Mesendoderm (in vitro differentiated cells): Measurements from ENCODE around the gene CASQ2.

ENCODE experiments used
- DNase-seq: peaks from one replicate; pipeline ENCODE4 v3.0.0; 2013
- H2AK5ac ChIP-seq: 2 replicates; pipeline ENCODE4 v1.6.1; 2013; ENCODE audit warnings: low read length, inconsistent platforms
- H2BK120ac ChIP-seq: 2 replicates; pipeline ENCODE4 v1.6.1; 2013; ENCODE audit warnings: low read depth, mild to moderate bottlenecking, low read length, moderate library complexity, mixed read lengths
- H2BK15ac ChIP-seq: replicated peaks from 2 replicates; pipeline ENCODE4 v1.6.1; 2013; ENCODE audit warnings: low read depth, mild to moderate bottlenecking, moderate library complexity
- H2BK5ac ChIP-seq: 2 replicates; pipeline ENCODE4 v1.6.1; 2013; ENCODE audit warnings: low read length, inconsistent platforms
- H3K18ac ChIP-seq: 2 replicates; pipeline ENCODE4 v1.6.1; 2013; ENCODE audit warnings: mild to moderate bottlenecking, low read length, mixed read lengths
- H3K23ac ChIP-seq: one replicate; pipeline ENCODE4 v1.6.1; 2013; ENCODE audit warnings: low read length
- H3K27ac ChIP-seq: 2 replicates; pipeline ENCODE4 v1.5.1; 2013; ENCODE audit warnings: low read depth, mild to moderate bottlenecking, inconsistent platforms, low read length, moderate library complexity
- H3K27me3 ChIP-seq: 2 replicates; pipeline ENCODE4 v1.6.1; 2013; ENCODE audit warnings: low read length, control low read depth, mild to moderate bottlenecking, inconsistent platforms; ENCODE audit not compliant: insufficient read depth, poor library complexity
- H3K36me3 ChIP-seq: 2 replicates; pipeline ENCODE4 v1.6.1; 2013; ENCODE audit warnings: low read length, inconsistent platforms; ENCODE audit not compliant: control insufficient read depth, insufficient read depth
- H3K4ac ChIP-seq: one replicate; pipeline ENCODE4 v1.6.1; 2013; ENCODE audit warnings: low read depth, mild to moderate bottlenecking, low read length, moderate library complexity
- H3K4me1 ChIP-seq: 2 replicates; pipeline ENCODE4 v1.6.1; 2013; ENCODE audit warnings: low read depth, low read length, inconsistent platforms; ENCODE audit not compliant: control insufficient read depth
- H3K4me2 ChIP-seq: 2 replicates; pipeline ENCODE4 v1.6.1; 2013; ENCODE audit warnings: low read length
- H3K4me3 ChIP-seq: 2 replicates; pipeline ENCODE4 v1.5.1; 2013; ENCODE audit warnings: mild to moderate bottlenecking, low read length
- H3K56ac ChIP-seq: one replicate; pipeline ENCODE4 v1.6.1; 2013; ENCODE audit warnings: low read length
- H3K79me1 ChIP-seq: 2 replicates; pipeline ENCODE4 v1.6.1; 2013; ENCODE audit warnings: low read length, inconsistent platforms
- H3K79me2 ChIP-seq: 2 replicates; pipeline ENCODE4 v1.6.1; 2013; ENCODE audit warnings: mild to moderate bottlenecking, low read length; ENCODE audit not compliant: control insufficient read depth, insufficient read depth
- H3K9ac ChIP-seq: 2 replicates; pipeline ENCODE4 v1.6.1; 2013; ENCODE audit warnings: low read length, inconsistent platforms
- H4K5ac ChIP-seq: one replicate; pipeline ENCODE4 v1.6.1; 2013; ENCODE audit warnings: low read length
- H4K8ac ChIP-seq: one replicate; pipeline ENCODE4 v1.6.1; 2013; ENCODE audit warnings: low read depth, mild to moderate bottlenecking, control low read depth, low read length, moderate library complexity
- WGBS: extraction: QIAGEN DNeasy Blood & Tissue Kit; methylation state at CpG from one replicate; pipeline ENCODE4 v1.1.7; 2013; ENCODE audit warnings: low lambda C conversion rate, missing lambda C conversion rate; ENCODE audit not compliant: insufficient coverage; ENCODE audit errors: extremely low coverage; 5-methylcytosine and 5-hydroxymethylcytosine counted together

Gene CASQ2

GRCh38 chr1:115669886-115670285, 98.6 kb downstream of the CASQ2 start:
- Histone ChIP-seq H3K79me2 (peaks cover 42% of the 10 kb centered on the region), H3K18ac (no peak overlapping the region), H3K56ac (no peak overlapping the region), H3K27ac (no peak overlapping the region), H3K4me2 (no peak overlapping the region), H2BK15ac (no peak overlapping the region), H3K36me3 (peaks cover 14% of the 10 kb centered on the region), H3K9ac (no peak overlapping the region), H4K8ac (no peak overlapping the region), H4K5ac (no peak overlapping the region), H2BK120ac (no peak overlapping the region), H3K27me3 (no peaks in the 10 kb centered on the region), H3K4me1 (no peaks in the 10 kb centered on the region), H3K79me1 (peaks cover 45% of the 10 kb centered on the region), H2AK5ac (no peak overlapping the region), H2BK5ac (no peak overlapping the region), H3K4me3 (no peak overlapping the region), H3K23ac (no peak overlapping the region), H3K4ac (no peak overlapping the region)
- WGBS = no CpG with 5 or more reads among the region's 1 CpG
- DNase-seq = no peak

GRCh38 chr1:115669002-115669673, 99.4 kb downstream of the CASQ2 start:
- no peak overlapping the region for H3K9ac ChIP-seq
- H3K4me2 ChIP-seq = no peak overlapping the region
- no peak overlapping the region for H2BK5ac ChIP-seq
- peak; percentile 59 for DNase-seq
- H3K36me3 ChIP-seq = peaks cover 15% of the 10 kb centered on the region
- no peak overlapping the region for H4K5ac ChIP-seq
- no peak overlapping the region for H3K56ac ChIP-seq
- peak overlapping the region; percentile 52 for H3K18ac ChIP-seq
- no peak overlapping the region for H3K27ac ChIP-seq
- no peaks in the 10 kb centered on the region for H3K27me3 ChIP-seq
- H3K4me3 ChIP-seq = no peak overlapping the region
- H3K23ac ChIP-seq = no peak overlapping the region
- H3K4ac ChIP-seq = no peak overlapping the region
- peaks cover 44% of the 10 kb centered on the region for H3K79me2 ChIP-seq
- H2BK120ac ChIP-seq = no peak overlapping the region
- H2AK5ac ChIP-seq = no peak overlapping the region
- no peak overlapping the region for H4K8ac ChIP-seq
- no peak overlapping the region for H2BK15ac ChIP-seq
- no CpG with 5 or more reads among the region's 5 CpGs for WGBS
- no peaks in the 10 kb centered on the region for H3K4me1 ChIP-seq
- H3K79me1 ChIP-seq = peaks cover 45% of the 10 kb centered on the region

GRCh38 chr1:115668579-115668978, 99.9 kb downstream of the CASQ2 start:
- no peak overlapping the region for H4K8ac ChIP-seq
- H2AK5ac ChIP-seq = no peak overlapping the region

GRCh38 chr1:115666702-115667101, 101.8 kb downstream of the CASQ2 start:
- Histone ChIP-seq H2AK5ac (no peak overlapping the region), H3K23ac (no peak overlapping the region), H3K4me2 (no peak overlapping the region), H3K4me3 (no peak overlapping the region), H2BK120ac (no peak overlapping the region), H3K4me1 (no peaks in the 10 kb centered on the region), H2BK15ac (no peak overlapping the region), H4K5ac (no peak overlapping the region), H3K36me3 (peaks cover 20% of the 10 kb centered on the region), H4K8ac (no peak overlapping the region), H3K56ac (no peak overlapping the region), H2BK5ac (no peak overlapping the region), H3K79me2 (peaks cover 40% of the 10 kb centered on the region), H3K79me1 (peaks cover 40% of the 10 kb centered on the region), H3K18ac (no peak overlapping the region), H3K27ac (no peak overlapping the region), H3K9ac (no peak overlapping the region), H3K4ac (no peak overlapping the region), H3K27me3 (no peaks in the 10 kb centered on the region)
- no CpG with 5 or more reads among the region's 4 CpGs for WGBS
- no peak for DNase-seq

More at GRCh38 chr1:115668579-115668978, 99.9 kb downstream of the CASQ2 start:
- H3K4me2 ChIP-seq = no peak overlapping the region
- H3K4me1 ChIP-seq = no peaks in the 10 kb centered on the region
- peaks cover 43% of the 10 kb centered on the region for H3K79me2 ChIP-seq
- no peak overlapping the region for H3K9ac ChIP-seq
- no peak overlapping the region for H4K5ac ChIP-seq
- H3K79me1 ChIP-seq = peaks cover 44% of the 10 kb centered on the region
- H3K27me3 ChIP-seq = no peaks in the 10 kb centered on the region
- H3K18ac ChIP-seq = peak overlapping the region; percentile 52
- no peak overlapping the region for H3K4me3 ChIP-seq
- no peak for DNase-seq
- no peak overlapping the region for H3K23ac ChIP-seq
- no peak overlapping the region for H3K27ac ChIP-seq
- no peak overlapping the region for H3K4ac ChIP-seq
- no peak overlapping the region for H2BK5ac ChIP-seq
- H3K56ac ChIP-seq = no peak overlapping the region
- peaks cover 16% of the 10 kb centered on the region for H3K36me3 ChIP-seq
- H2BK15ac ChIP-seq = no peak overlapping the region
- no CpG with 5 or more reads among the region's 1 CpG for WGBS
- no peak overlapping the region for H2BK120ac ChIP-seq

- peaks cover 35% of the 10 kb centered on the region for H3K79me2 ChIP-seq
- H3K4me2 ChIP-seq = no peak overlapping the region
- H4K5ac ChIP-seq = no peak overlapping the region
- H4K8ac ChIP-seq = no peak overlapping the region
- H3K79me1 ChIP-seq = peaks cover 37% of the 10 kb centered on the region
- H2AK5ac ChIP-seq = no peak overlapping the region
- no peak overlapping the region for H3K4me3 ChIP-seq
- H3K4ac ChIP-seq = no peak overlapping the region
- H3K18ac ChIP-seq = no peak overlapping the region
- H2BK120ac ChIP-seq = no peak overlapping the region
- H3K23ac ChIP-seq = no peak overlapping the region
- H3K36me3 ChIP-seq = peaks cover 19% of the 10 kb centered on the region
- no peaks in the 10 kb centered on the region for H3K27me3 ChIP-seq
- no peaks in the 10 kb centered on the region for H3K4me1 ChIP-seq
- no peak overlapping the region for H3K9ac ChIP-seq
- H3K27ac ChIP-seq = no peak overlapping the region
- DNase-seq = no peak
- H2BK15ac ChIP-seq = no peak overlapping the region
- H3K56ac ChIP-seq = no peak overlapping the region
- WGBS = no CpG with 5 or more reads among the region's 6 CpGs
- no peak overlapping the region for H2BK5ac ChIP-seq
Measured at GRCh38 chr1:115666206-115666605, 102.3 kb downstream of the CASQ2 start.
